GM21447 (cell line): Measurements from ENCODE around the gene GNPTG.
A peak's percentile ranks its signal among the peaks of the same experiment; 100 is the strongest.
"Not testable (repeated sequence)": the region's sequence is repeated elsewhere in the genome, so short reads cannot be mapped to it uniquely, and the experiment has no call there.

Source experiments
- ATAC-seq: cut with Tn5 transposase; IDR thresholded peaks from one replicate; pipeline ENCODE4 v1.9.1; 2021; ENCODE audit not compliant: unreplicated experiment

Gene GNPTG

DNA sequence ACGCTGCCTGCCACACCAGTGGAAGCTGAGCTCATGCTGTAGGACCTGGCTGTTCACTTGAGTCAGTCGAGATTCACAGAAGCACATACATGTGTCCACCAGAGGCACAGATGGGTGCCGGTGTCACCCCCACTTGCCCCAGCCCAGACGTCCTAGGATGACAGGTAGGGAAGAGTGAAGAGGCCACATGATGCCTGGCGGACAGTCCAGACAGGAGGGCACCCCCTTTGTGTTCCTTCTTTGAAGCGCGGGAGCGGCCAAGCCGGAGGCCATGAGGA is 33.5 kb upstream of the GNPTG start:
- ATAC-seq, result no peak

GRCh38 chr16:1319041-1319440 is 32.7 kb upstream of the GNPTG start:
- no peak for ATAC-seq

DNA sequence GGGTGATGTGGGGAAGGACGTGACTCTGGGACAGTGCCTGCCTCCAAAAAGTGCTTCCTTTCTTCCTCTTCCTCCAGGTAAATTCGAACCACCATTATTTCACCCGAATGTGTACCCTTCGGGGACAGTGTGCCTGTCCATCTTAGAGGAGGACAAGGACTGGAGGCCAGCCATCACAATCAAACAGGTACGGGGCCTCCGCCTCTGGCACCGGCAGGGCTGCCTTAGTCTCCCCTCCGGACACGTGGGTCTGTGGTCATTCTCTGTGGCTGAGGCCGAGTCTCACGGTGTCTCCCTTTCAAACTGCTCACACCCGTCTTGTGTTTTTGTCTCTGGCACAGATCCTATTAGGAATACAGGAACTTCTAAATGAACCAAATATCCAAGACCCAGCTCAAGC is 31.6 kb upstream of the GNPTG start:
- ATAC-seq, result no peak

- no peak for ATAC-seq
Measured at GRCh38 chr16:1320658-1321240, 31.0 kb upstream of the GNPTG start.

- ATAC-seq, result no peak
Measured at GRCh38 chr16:1322407-1322806, 29.3 kb upstream of the GNPTG start.

DNA sequence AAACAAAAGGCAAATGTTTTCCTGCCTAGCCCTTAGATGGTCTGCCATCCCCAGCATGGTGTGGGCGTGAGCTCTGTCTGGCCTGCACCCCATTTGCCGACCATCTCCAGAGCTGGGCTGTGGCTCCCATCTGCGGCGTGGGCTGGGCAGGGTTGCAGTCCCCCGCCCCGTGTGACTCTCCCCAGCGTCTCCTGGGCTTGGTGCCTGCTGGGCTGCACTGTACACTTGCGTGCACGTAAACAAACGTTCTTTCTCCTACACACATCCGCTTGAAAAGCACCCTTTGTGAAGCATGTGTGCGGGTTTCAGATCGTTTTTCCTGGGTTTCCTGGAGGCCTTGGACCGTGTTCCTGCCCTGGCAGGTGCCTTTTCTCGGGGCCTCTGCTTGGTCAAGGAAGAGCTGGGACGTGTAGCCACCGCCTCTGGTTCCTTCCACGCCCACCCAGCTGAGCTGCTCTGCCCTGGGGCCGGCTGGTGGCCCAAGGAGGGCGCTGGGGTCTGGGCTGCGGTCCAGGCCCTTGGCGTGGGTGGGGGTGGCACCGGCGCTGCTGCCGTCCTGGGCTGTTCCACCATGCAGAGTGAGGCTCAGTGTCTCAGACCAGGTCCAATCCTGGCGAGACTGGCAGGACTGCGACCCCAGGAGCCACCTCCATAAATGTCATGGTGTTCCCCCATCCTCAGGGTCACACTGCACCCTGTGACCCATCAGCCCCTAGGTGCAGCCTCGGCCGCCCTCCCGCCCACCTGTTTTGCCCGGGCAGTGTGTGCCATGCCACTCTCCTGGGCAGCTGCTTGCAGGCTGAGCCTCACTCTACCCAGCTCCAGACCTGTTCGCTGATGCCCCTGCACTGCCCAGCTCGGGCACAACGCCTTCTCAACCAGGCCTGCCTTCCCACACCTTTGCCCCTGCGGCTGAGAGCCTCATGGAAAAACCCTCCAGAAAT is 28.2 kb upstream of the GNPTG start:
- no peak for ATAC-seq

GRCh38 chr16:1324286-1324826 is 27.4 kb upstream of the GNPTG start:
- no peak for ATAC-seq

DNA sequence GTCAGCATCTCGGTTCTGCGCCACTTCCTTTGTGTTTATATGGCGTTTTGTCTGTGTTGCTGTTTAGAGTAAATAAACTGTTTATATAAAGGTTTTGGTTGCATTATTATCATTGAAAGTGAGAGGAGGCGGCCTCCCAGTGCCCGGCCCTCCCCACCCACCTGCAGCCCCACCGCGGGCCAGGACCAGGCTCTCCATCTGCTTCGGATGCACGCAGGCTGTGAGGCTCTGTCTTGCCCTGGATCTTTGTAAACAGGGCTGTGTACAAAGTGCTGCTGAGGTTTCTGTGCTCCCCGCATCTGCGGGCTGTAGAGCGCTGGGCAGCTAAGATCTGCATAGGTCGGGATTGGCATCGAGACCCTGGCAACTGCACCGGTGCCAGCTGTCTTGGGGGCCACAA is 26.5 kb upstream of the GNPTG start:
- no peak for ATAC-seq

GRCh38 chr16:1325673-1326371 is 25.9 kb upstream of the GNPTG start:
- no peak for ATAC-seq

DNA sequence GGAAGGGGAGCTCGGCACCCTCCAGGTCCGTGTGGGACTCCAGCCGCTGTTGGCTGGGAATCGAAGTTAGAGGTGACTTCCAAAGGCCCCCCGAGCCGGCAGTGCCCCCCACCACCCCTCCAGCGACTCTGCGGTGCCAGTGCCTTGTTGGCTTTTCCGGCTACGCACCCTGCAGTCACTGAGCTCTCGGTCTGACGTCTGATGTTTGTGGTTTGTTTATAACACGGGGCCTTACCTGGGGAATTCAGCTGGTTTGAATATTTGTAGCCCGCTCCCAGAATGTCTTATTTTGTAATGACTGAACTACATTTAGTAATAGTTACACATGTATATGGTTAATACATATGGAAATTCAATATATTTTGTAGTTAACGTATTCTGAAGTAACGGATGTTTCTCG is 25.3 kb upstream of the GNPTG start:
- ATAC-seq, result no peak

GRCh38 chr16:1326946-1327618 is 24.6 kb upstream of the GNPTG start:
- no peak for ATAC-seq

- ATAC-seq, result no peak
Measured at GRCh38 chr16:1327619-1327947, 24.1 kb upstream of the GNPTG start.

GRCh38 chr16:1328136-1328535 is 23.6 kb upstream of the GNPTG start:
- not testable (repeated sequence) for ATAC-seq

DNA sequence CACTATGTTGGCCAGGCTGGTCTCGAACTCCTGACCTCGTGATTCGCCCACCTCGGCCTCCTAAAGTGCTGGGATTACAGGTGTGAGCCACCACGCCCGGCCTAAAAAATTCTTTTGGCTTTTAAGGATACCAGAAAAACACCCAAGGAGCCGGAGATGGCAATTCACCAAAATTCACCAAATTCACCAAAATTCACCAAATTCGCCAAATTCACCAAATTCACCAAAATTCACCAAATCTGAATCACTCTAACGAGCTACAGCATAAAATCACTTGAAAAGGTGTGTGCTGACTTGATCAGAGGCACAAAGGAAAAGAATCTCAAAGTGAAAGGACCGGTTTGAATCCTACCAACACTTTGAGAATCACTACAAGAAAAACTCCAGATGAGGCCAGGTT is 22.8 kb upstream of the GNPTG start:
- ATAC-seq, result not testable (repeated sequence)

DNA sequence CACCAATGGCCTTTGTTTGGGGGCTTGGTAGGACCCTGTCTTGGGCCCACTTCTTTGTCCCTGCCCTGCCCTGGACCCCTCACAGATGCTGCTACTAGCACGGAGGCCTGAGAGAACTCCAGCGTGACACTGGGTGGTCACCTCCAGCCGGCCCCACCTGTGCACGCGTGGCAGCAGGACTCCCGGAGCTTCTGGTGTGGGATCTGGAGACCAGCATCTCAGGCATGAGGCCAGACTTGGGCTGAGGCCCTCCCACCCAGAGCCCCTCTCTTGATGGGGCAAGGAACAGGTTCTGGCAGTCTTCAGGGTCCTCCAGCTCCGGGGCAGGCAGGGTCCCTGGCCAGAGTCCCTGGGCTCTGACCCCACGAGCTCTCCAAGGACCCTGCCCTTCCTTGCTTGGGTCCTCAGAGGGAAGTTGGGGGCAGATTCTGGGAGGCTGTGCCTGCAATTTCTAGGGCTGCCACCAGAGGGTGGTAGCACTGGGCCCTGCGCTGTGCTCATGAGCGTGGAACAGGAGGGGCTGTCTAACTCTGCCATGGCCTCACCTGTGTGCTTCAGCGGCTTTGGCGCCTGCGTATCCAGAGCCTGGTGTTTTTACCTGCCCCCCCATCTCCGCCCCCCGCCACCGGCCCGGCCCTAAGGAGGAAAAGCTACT is 21.3 kb upstream of the GNPTG start:
- ATAC-seq, result no peak

GRCh38 chr16:1330931-1331711 is 20.6 kb upstream of the GNPTG start:
- no peak for ATAC-seq

DNA sequence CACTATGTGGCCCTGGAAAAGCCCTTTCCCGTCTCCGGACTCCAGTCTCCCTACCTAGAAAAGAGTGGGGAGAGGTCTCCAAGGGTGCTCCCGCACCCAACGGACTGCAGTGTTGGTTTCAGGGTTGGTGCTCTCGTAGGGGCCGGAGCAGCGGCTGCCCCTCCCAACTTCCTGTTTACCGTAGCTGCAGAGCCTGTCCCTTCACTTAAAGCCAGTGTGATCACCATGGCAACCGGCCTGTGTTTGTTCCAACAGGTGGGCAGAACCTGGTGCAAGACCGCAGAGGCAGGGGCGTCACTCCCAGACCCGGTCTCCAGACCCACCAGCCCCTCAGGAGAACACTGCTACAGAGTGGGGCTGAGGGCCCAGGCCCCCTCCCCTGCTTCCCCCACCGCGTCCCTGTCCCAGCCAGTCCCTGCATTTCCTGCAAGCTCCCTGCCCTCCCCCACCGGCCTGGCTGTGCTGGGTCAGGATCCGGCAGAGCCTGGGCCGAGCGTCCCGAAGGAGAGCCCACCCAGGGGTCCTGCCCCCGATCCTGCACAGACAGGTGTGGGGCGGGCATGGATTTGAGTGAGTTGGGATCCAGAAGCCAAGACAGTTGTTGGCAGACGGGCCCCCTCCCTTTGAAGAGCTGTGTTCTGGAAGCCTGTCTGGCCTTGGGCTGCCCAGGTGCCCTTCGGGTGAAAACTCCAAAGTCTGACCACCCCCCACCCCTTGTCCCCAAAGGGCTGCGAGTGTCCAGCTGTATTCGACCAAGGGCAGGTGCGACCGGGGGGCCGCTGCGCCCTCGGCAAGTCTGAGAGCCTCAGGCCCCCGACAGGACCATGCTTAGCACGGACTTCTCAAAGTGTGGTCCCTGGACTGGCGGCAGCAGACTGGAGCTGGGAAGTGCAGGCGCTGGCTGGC is 19.8 kb upstream of the GNPTG start:
- ATAC-seq, result peak; percentile 69

- no peak for ATAC-seq
Measured at GRCh38 chr16:1332618-1333148, 19.0 kb upstream of the GNPTG start.
